22Rv1 (cell line): ENCODE results near the gene RCL1.

Experiments
- CTCF ChIP-seq: fragments of 450-650 bp; IDR thresholded peaks from 2 replicates; pipeline ENCODE4 v1.5.1; 2017; ENCODE audit warnings: mild to moderate bottlenecking
- ZFX ChIP-seq: fragments of 450-650 bp; IDR thresholded peaks from 2 replicates; pipeline ENCODE4 v1.6.1; 2017; ENCODE audit warnings: antibody characterized with exemption, borderline replicate concordance

GRCh38 chr9:4836676-4837075 is 43.9 kb downstream of the RCL1 start:
- TF ChIP-seq CTCF, result no peak
- TF ChIP-seq ZFX, result no peak
